IPS DF 6.9 (cell line): ENCODE results near the gene KCNJ2.

Experiments used
- DNase-seq: peaks from one replicate; pipeline ENCODE4 v3.0.0-alpha.2; 2013; ENCODE audit warnings: low read depth, low spot score
- H3K27ac ChIP-seq: one replicate; pipeline ENCODE4 v1.5.1; 2013; ENCODE audit warnings: low read length, control low read depth
- H3K27me3 ChIP-seq: 2 replicates; pipeline ENCODE4 v1.6.1; 2013; ENCODE audit warnings: mild to moderate bottlenecking, low read length; ENCODE audit not compliant: control insufficient read depth, insufficient read depth
- H3K36me3 ChIP-seq: 2 replicates; pipeline ENCODE4 v1.6.1; 2013; ENCODE audit warnings: low read length; ENCODE audit not compliant: control insufficient read depth, insufficient read depth
- H3K4me1 ChIP-seq: 2 replicates; pipeline ENCODE4 v1.6.1; 2013; ENCODE audit warnings: low read length; ENCODE audit not compliant: control insufficient read depth, insufficient read depth
- H3K4me3 ChIP-seq: 2 replicates; pipeline ENCODE4 v1.5.1; 2013; ENCODE audit warnings: mild to moderate bottlenecking, low read length
- H3K9me3 ChIP-seq: 2 replicates; pipeline ENCODE4 v1.6.1; 2013; ENCODE audit warnings: low read length, inconsistent platforms; ENCODE audit not compliant: control insufficient read depth, insufficient read depth
- WGBS: extraction: QIAGEN DNeasy Blood & Tissue Kit; methylation state at CpG from one replicate; pipeline ENCODE4 v1.1.7; 2013; ENCODE audit warnings: mixed read lengths, missing lambda C conversion rate; ENCODE audit not compliant: insufficient read length, insufficient coverage; 5-methylcytosine and 5-hydroxymethylcytosine counted together

Gene KCNJ2

GRCh38 chr17:70168977-70169708 is at the start of gene KCNJ2:
Gene KCNJ2, plus strand, starts transcription at chr17:70169532. Its CDS starts 5,508 bp downstream, at chr17:70175040.
- Histone ChIP-seq H3K36me3 (no peaks in the 10 kb centered on the region), H3K27me3 (peaks cover 3% of the 10 kb centered on the region; the same call in 1 of the 2 replicates), H3K4me3 (peak within 1 kb of the TSS; percentile 49; the same call in 1 of the 2 replicates), H3K4me1 (no peaks in the 10 kb centered on the region; the same call in 1 of the 2 replicates), H3K9me3 (no peaks in the 10 kb centered on the region), H3K27ac (no peak within 1 kb of the TSS)
- no peak for DNase-seq
- WGBS, result no CpG with 5 or more reads among the region's 67 CpGs

GRCh38 chr17:70119545-70119944 is 49.8 kb upstream of the KCNJ2 start:
- Histone ChIP-seq H3K4me1 (no peaks in the 10 kb centered on the region), H3K36me3 (no peaks in the 10 kb centered on the region), H3K9me3 (no peaks in the 10 kb centered on the region), H3K27me3 (no peaks in the 10 kb centered on the region), H3K4me3 (no peak overlapping the region), H3K27ac (no peak overlapping the region)
- no peak for DNase-seq
- no CpG with 5 or more reads among the region's 1 CpG for whole genome bisulfite sequencing

- DNase-seq, result no peak
- Histone ChIP-seq H3K27ac (no peak overlapping the region), H3K4me3 (no peak overlapping the region), H3K27me3 (no peaks in the 10 kb centered on the region), H3K9me3 (no peaks in the 10 kb centered on the region), H3K4me1 (no peaks in the 10 kb centered on the region), H3K36me3 (no peaks in the 10 kb centered on the region)
- WGBS, result no CpG with 5 or more reads among the region's 2 CpGs
These were observed 49.3 kb upstream of the KCNJ2 start for GRCh38 chr17:70119983-70120382.

DNA sequence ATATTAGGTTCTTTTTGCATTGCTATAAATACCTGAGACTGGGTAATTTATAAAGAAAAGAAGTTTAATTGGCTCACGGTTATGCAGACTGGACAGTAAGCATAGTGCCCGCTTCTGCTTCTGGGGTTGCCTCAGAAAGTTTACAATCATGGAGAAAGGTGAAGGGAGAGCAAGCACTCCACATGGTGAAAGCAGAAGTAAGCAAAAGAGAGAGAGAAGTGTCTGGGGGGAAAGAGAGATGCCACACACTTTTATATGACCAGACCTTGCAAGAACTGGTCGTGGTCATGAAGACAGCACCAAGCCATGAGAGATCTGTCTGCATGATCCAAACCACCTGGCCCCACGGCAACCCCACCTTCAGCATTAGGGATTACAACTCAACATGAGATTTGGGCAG is 48.9 kb upstream of the KCNJ2 start:
- DNase-seq, result no peak
- Histone ChIP-seq H3K27ac (no peak overlapping the region), H3K36me3 (no peaks in the 10 kb centered on the region), H3K4me3 (no peak overlapping the region), H3K4me1 (no peaks in the 10 kb centered on the region), H3K9me3 (no peaks in the 10 kb centered on the region), H3K27me3 (no peaks in the 10 kb centered on the region)
- no CpG with 5 or more reads among the region's 4 CpGs for WGBS

DNA sequence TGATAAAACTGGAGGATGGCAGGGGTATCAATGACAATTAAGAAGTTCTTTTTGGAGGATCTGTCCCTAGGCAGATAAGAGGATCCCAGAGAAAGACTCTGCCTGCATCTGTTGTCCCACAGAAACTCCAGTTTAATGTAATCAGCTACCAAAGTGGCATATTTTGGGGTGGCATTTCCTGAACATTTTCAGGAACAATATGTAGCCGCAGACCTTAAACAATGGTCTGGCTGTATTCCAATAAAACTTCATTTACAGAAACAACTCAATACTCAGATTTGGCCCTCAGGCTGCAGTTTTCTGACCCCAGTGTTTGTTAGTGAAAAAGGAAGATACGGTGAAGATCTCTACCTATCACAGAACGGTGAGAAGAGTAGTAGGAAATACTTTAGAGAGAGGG is 48.2 kb upstream of the KCNJ2 start:
- Histone ChIP-seq H3K36me3 (no peaks in the 10 kb centered on the region), H3K4me3 (no peak overlapping the region), H3K4me1 (no peaks in the 10 kb centered on the region), H3K9me3 (no peaks in the 10 kb centered on the region), H3K27me3 (no peaks in the 10 kb centered on the region), H3K27ac (no peak overlapping the region)
- no peak for DNase-seq
- no CpG with 5 or more reads among the region's 3 CpGs for WGBS

- WGBS, result no CpG with 5 or more reads among the region's 2 CpGs
- Histone ChIP-seq H3K9me3 (no peaks in the 10 kb centered on the region), H3K27ac (no peak overlapping the region), H3K27me3 (no peaks in the 10 kb centered on the region), H3K36me3 (no peaks in the 10 kb centered on the region), H3K4me3 (no peak overlapping the region), H3K4me1 (no peaks in the 10 kb centered on the region)
- DNase-seq, result no peak
These were observed 46.1 kb upstream of the KCNJ2 start for GRCh38 chr17:70123193-70123592.

GRCh38 chr17:70124723-70125122 is 44.6 kb upstream of the KCNJ2 start:
- Histone ChIP-seq H3K27me3 (no peaks in the 10 kb centered on the region), H3K36me3 (no peaks in the 10 kb centered on the region), H3K4me3 (no peak overlapping the region), H3K9me3 (no peaks in the 10 kb centered on the region), H3K27ac (no peak overlapping the region), H3K4me1 (no peaks in the 10 kb centered on the region)
- no peak for DNase-seq
- no CpG with 5 or more reads among the region's 3 CpGs for WGBS

DNA sequence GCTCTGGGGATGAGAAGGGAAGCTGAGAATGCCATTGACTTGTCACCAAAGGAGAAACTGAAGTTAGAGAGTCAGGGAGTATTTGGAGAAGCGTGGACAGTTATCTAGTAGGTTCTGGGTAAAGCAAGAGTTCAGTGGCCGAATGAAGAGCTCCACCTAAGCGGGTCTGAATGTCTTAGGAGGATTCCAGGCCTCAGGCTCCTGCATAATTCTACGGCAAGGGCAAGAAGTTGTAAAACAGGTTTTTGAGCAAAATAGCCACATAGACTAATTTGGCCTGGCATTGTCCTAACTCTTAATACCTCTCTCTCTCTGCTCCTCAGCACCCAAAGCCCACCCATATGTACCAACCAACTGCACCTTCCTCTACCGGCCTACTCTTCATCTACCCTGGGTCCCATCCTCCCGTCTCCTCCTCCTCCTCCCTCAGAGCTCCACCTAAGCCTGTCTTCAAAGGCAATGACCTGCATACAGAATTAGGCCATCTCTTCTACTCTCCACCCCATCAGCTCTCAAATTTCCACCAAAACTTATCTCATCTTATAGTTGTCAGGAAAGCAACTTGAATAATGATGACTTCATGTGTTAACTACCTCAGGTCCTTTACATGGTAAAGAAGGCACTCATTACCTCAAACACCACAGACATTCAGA is 42.0 kb upstream of the KCNJ2 start:
- no peak overlapping the region for H3K27ac ChIP-seq
- no peak for DNase-seq
- H3K4me3 ChIP-seq, result no peak overlapping the region
- WGBS, result no CpG with 5 or more reads among the region's 6 CpGs
- no peaks in the 10 kb centered on the region for H3K9me3 ChIP-seq
- H3K36me3 ChIP-seq, result no peaks in the 10 kb centered on the region
- no peaks in the 10 kb centered on the region for H3K27me3 ChIP-seq
- H3K4me1 ChIP-seq, result no peaks in the 10 kb centered on the region

- no peak for DNase-seq
- Histone ChIP-seq H3K4me3 (no peak overlapping the region), H3K4me1 (no peaks in the 10 kb centered on the region), H3K36me3 (no peaks in the 10 kb centered on the region), H3K9me3 (no peaks in the 10 kb centered on the region), H3K27me3 (no peaks in the 10 kb centered on the region), H3K27ac (no peak overlapping the region)
- no CpG with 5 or more reads among the region's 23 CpGs for WGBS
These were observed 40.5 kb upstream of the KCNJ2 start for GRCh38 chr17:70128727-70129238.

- no peaks in the 10 kb centered on the region for H3K4me1 ChIP-seq
- WGBS, result no CpG with 5 or more reads among the region's 3 CpGs
- DNase-seq, result no peak
- H3K27ac ChIP-seq, result no peak overlapping the region
- no peaks in the 10 kb centered on the region for H3K36me3 ChIP-seq
- no peaks in the 10 kb centered on the region for H3K9me3 ChIP-seq
- no peaks in the 10 kb centered on the region for H3K27me3 ChIP-seq
- no peak overlapping the region for H3K4me3 ChIP-seq
These were observed 39.0 kb upstream of the KCNJ2 start for GRCh38 chr17:70130289-70130688.
